GM21529 (cell line): ENCODE measurements around the gene PARL.

Experiments
- ATAC-seq: cut with Tn5 transposase; IDR thresholded peaks from one replicate; pipeline ENCODE4 v1.9.1; 2021; ENCODE audit not compliant: unreplicated experiment

Gene PARL

GRCh38 chr3:183884427-183885296, at the start of gene PARL:
PARL (minus strand) TSS chr3:183884880; CDS start chr3:183884846, 34 bp downstream.
- peak; percentile 99 for ATAC-seq

GRCh38 chr3:183933160-183933559, 48.5 kb upstream of the PARL start:
- no peak for ATAC-seq

- ATAC-seq = no peak
Measured at GRCh38 chr3:183931881-183932280, 47.2 kb upstream of the PARL start.

- no peak for ATAC-seq
Measured at GRCh38 chr3:183930086-183930485, 45.4 kb upstream of the PARL start.

GRCh38 chr3:183927059-183927458, 42.4 kb upstream of the PARL start:
- ATAC-seq = no peak

- no peak for ATAC-seq
Measured at GRCh38 chr3:183924956-183925355, 40.3 kb upstream of the PARL start.

GRCh38 chr3:183924543-183924942, 39.9 kb upstream of the PARL start:
- no peak for ATAC-seq

GRCh38 chr3:183922421-183922820, 37.7 kb upstream of the PARL start:
- ATAC-seq = no peak

GRCh38 chr3:183921096-183921495, 36.4 kb upstream of the PARL start:
- no peak for ATAC-seq

GRCh38 chr3:183920416-183920815, 35.7 kb upstream of the PARL start:
- no peak for ATAC-seq

GRCh38 chr3:183918178-183918577, 33.5 kb upstream of the PARL start:
- no peak for ATAC-seq

GRCh38 chr3:183917776-183918175, 33.1 kb upstream of the PARL start:
- no peak for ATAC-seq

- no peak for ATAC-seq
Measured at GRCh38 chr3:183914856-183915255, 30.2 kb upstream of the PARL start.

GRCh38 chr3:183913580-183913920, 28.9 kb upstream of the PARL start:
- no peak for ATAC-seq

- ATAC-seq = no peak
Measured at GRCh38 chr3:183912895-183913579, 28.4 kb upstream of the PARL start.

- ATAC-seq = no peak
Measured at GRCh38 chr3:183911763-183912506, 27.3 kb upstream of the PARL start.

- no peak for ATAC-seq
Measured at GRCh38 chr3:183911087-183911486, 26.4 kb upstream of the PARL start.

GRCh38 chr3:183909030-183909600, 24.4 kb upstream of the PARL start:
- no peak for ATAC-seq

GRCh38 chr3:183907911-183908331, 23.2 kb upstream of the PARL start:
- ATAC-seq = no peak

GRCh38 chr3:183907176-183907575, 22.5 kb upstream of the PARL start:
- no peak for ATAC-seq

- no peak for ATAC-seq
Measured at GRCh38 chr3:183906234-183906921, 21.7 kb upstream of the PARL start.
